ENCODE measurements around the gene NEK11. TPM values are rescaled to one million over a fixed set of nuclear protein-coding genes. Genes with fewer than 3 reads are reported as not detected.

NEK11 gene
- total RNA-seq, 1 experiment from 2014 or later = 13.2 TPM

- intact Hi-C loops (cut with micrococcal nuclease; ENCODE audit: unreplicated experiment) = no loop called here
- H3K27me3 ChIP-seq (ENCODE audit: insufficient read depth, low read depth) = no peaks in the 10 kb centered on the region
- ChIA-PET CTCF (no interaction called here), POLR2A (ENCODE audit: unreplicated experiment) (no interaction called here)
- H3F3A ChIP-seq (ENCODE audit: insufficient read depth, low read depth) = no peaks in the 10 kb centered on the region
- no peak overlapping the region for H3K27ac ChIP-seq
- no peaks in the 10 kb centered on the region for H3K4me1 ChIP-seq (replicated peaks; ENCODE audit: insufficient read depth)
- no peak overlapping the region for H3K4me3 ChIP-seq
- no TSS peak for BruUV-seq (replicated peaks)
- peaks cover 4% of the 10 kb centered on the region; the same call in 1 of the 2 replicates for H3K9me2 ChIP-seq (ENCODE audit: insufficient read depth)
- H3K4me2 ChIP-seq = no peak overlapping the region
- TF ChIP-seq, protein P1, sequence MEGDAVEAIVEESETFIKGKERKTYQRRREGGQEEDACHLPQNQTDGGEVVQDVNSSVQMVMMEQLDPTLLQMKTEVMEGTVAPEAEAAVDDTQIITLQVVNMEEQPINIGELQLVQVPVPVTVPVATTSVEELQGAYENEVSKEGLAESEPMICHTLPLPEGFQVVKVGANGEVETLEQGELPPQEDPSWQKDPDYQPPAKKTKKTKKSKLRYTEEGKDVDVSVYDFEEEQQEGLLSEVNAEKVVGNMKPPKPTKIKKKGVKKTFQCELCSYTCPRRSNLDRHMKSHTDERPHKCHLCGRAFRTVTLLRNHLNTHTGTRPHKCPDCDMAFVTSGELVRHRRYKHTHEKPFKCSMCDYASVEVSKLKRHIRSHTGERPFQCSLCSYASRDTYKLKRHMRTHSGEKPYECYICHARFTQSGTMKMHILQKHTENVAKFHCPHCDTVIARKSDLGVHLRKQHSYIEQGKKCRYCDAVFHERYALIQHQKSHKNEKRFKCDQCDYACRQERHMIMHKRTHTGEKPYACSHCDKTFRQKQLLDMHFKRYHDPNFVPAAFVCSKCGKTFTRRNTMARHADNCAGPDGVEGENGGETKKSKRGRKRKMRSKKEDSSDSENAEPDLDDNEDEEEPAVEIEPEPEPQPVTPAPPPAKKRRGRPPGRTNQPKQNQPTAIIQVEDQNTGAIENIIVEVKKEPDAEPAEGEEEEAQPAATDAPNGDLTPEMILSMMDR (conservative IDR thresholded peaks at IDR 0.05) = no peak
- no peak for TF ChIP-seq EZH2 (IDR thresholded peaks at IDR 0.05; ENCODE audit: low read depth)
- DNase-seq = no peak
- H3K36me3 ChIP-seq (ENCODE audit: low read depth) = no peaks in the 10 kb centered on the region
- no peak overlapping the region for H2AFZ ChIP-seq
- no peaks in the 10 kb centered on the region for H3K9me3 ChIP-seq (ENCODE audit: insufficient read depth, low read depth)
- H3K79me2 ChIP-seq (ENCODE audit: low read depth) = no peaks in the 10 kb centered on the region
- no peaks in the 10 kb centered on the region for H4K20me1 ChIP-seq (ENCODE audit: insufficient read depth)
These were observed 117.1 kb downstream of the NEK11 start for GRCh38 chr3:131143802-131144201.

DNA sequence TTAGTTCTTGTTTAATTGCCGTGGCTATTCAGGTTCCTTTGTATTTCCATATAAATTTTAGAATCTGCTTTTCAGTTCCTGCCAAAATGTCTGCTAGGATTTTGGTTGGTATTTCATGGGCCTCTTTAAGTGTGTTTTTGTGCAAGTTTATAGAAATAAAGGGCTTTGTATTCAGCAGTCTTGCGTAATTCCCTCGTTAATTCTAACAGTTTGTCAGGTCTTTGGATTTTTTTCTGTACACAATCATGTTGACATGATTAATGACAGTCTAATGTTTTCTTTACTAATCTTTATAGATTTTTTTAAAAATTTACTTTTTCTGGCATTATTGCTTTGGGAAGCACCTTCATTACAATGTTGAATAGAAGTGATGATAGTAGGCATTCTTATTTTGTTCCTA lies 120.9 kb downstream of the NEK11 start:
- ChIA-PET CTCF (no interaction called here), POLR2A (ENCODE audit: unreplicated experiment) (no interaction called here)
- peaks cover 4% of the 10 kb centered on the region; the same call in 1 of the 2 replicates for H3K9me2 ChIP-seq (ENCODE audit: insufficient read depth)
- H4K20me1 ChIP-seq (ENCODE audit: insufficient read depth) = no peaks in the 10 kb centered on the region
- TF ChIP-seq EZH2 (IDR thresholded peaks at IDR 0.05; ENCODE audit: low read depth) = no peak
- TF ChIP-seq, protein P1 (conservative IDR thresholded peaks at IDR 0.05) = no peak
- no peak overlapping the region for H3K4me3 ChIP-seq
- H3K27me3 ChIP-seq (ENCODE audit: insufficient read depth, low read depth) = no peaks in the 10 kb centered on the region
- no peak overlapping the region for H3K4me2 ChIP-seq
- DNase-seq = no peak
- H3F3A ChIP-seq (ENCODE audit: insufficient read depth, low read depth) = no peaks in the 10 kb centered on the region
- no peak overlapping the region for H2AFZ ChIP-seq
- no peaks in the 10 kb centered on the region for H3K36me3 ChIP-seq (ENCODE audit: low read depth)
- no peaks in the 10 kb centered on the region for H3K4me1 ChIP-seq (replicated peaks; ENCODE audit: insufficient read depth)
- no peaks in the 10 kb centered on the region; the same call in 1 of the 2 replicates for H3K9me3 ChIP-seq (ENCODE audit: insufficient read depth, low read depth)
- no TSS peak for BruUV-seq (replicated peaks)
- H3K27ac ChIP-seq = no peak overlapping the region
- intact Hi-C loops (cut with micrococcal nuclease; ENCODE audit: unreplicated experiment) = no loop called here
- H3K79me2 ChIP-seq (ENCODE audit: low read depth) = no peaks in the 10 kb centered on the region

- no TSS peak for BruUV-seq (replicated peaks)
- H3K9me2 ChIP-seq (ENCODE audit: insufficient read depth) = no peaks in the 10 kb centered on the region
- H3K27ac ChIP-seq = no peak overlapping the region
- ChIA-PET CTCF (no interaction called here), POLR2A (ENCODE audit: unreplicated experiment) (no interaction called here)
- H2AFZ ChIP-seq = no peak overlapping the region
- H3K27me3 ChIP-seq (ENCODE audit: insufficient read depth, low read depth) = no peaks in the 10 kb centered on the region
- DNase-seq = no peak
- intact Hi-C loops (cut with micrococcal nuclease; ENCODE audit: unreplicated experiment) = no loop called here
- no peaks in the 10 kb centered on the region for H4K20me1 ChIP-seq (ENCODE audit: insufficient read depth)
- H3K4me3 ChIP-seq = no peak overlapping the region
- no peaks in the 10 kb centered on the region for H3K4me1 ChIP-seq (replicated peaks; ENCODE audit: insufficient read depth)
- no peak for TF ChIP-seq EZH2 (IDR thresholded peaks at IDR 0.05; ENCODE audit: low read depth)
- TF ChIP-seq, protein P1 (conservative IDR thresholded peaks at IDR 0.05) = no peak
- H3K79me2 ChIP-seq (ENCODE audit: low read depth) = no peaks in the 10 kb centered on the region
- no peak overlapping the region for H3K4me2 ChIP-seq
- no peaks in the 10 kb centered on the region for H3K36me3 ChIP-seq (ENCODE audit: low read depth)
- H3F3A ChIP-seq (ENCODE audit: insufficient read depth, low read depth) = no peaks in the 10 kb centered on the region
- no peaks in the 10 kb centered on the region for H3K9me3 ChIP-seq (ENCODE audit: insufficient read depth, low read depth)
These were observed 131.8 kb downstream of the NEK11 start for GRCh38 chr3:131158434-131158833.

All from PC-9 (cell line).